Endothelial cell of umbilical vein (primary cell): Measurements from ENCODE around the gene LGMN. TPM values are rescaled to one million over a fixed set of nuclear protein-coding genes. Genes with fewer than 3 reads are reported as not detected.

Experiments used
- BruUV-seq: library from RNA; stranded (reverse); fragments of 400-500 nt; replicated peaks from 2 replicates; lab custom pipeline; 2021; lab: Mats Ljungman, UMichigan
- CTCF ChIA-PET: fragments of 300-600, 350-600 bp; sonication (Branson Sonifier 250); formaldehyde crosslinking; loops from one replicate; lab custom pipeline; 2021; ENCODE audit warnings: antibody characterized with exemption, inconsistent platforms; lab: Charles Lee
- POLR2A ChIA-PET: fragments of 300-600, 350-600 bp; sonication (Branson Sonifier 250); formaldehyde crosslinking; loops from one replicate; lab custom pipeline; 2021; ENCODE audit warnings: antibody characterized with exemption, inconsistent platforms; lab: Charles Lee
- DNase-seq: peaks from one replicate; pipeline ENCODE4 v3.0.0-alpha.2; 2011; ENCODE audit warnings: low read depth, low spot score
- FAIRE-seq: peaks from 2 replicates; lab custom pipeline; 2011; peaks lifted over from hg19 to GRCh38; lab: Jason Lieb, UNC
- H2AFZ ChIP-seq: 2 replicates; pipeline ENCODE4 v1.6.0; 2012; ENCODE audit warnings: low read depth, low read length, control low read depth, inconsistent platforms
- H3K27ac ChIP-seq: 2 replicates; pipeline ENCODE4 v1.5.1; 2011; ENCODE audit warnings: low read depth, mild to moderate bottlenecking, control low read depth, low read length, moderate library complexity; ENCODE audit not compliant: insufficient read depth
- H3K27me3 ChIP-seq, 2 experiments: 2 replicates each; pipeline versions ENCODE4 v1.6.0 to v1.6.1; 2011; ENCODE audit warnings: low read length in 2 of 2, mixed read lengths in 1 of 2; ENCODE audit not compliant: control insufficient read depth in 2 of 2, insufficient read depth in 2 of 2
- H3K36me3 ChIP-seq, 2 experiments: 2 replicates in 1 of 2; 3 replicates in 1 of 2; pipeline ENCODE4 v1.5.1; 2011; ENCODE audit warnings: low read length in 2 of 2, mild to moderate bottlenecking in 1 of 2, moderate library complexity in 1 of 2; ENCODE audit not compliant: control insufficient read depth in 2 of 2, insufficient read depth in 2 of 2; ENCODE audit errors: extremely low read depth in 1 of 2
- H3K4me1 ChIP-seq: 3 replicates; pipeline ENCODE4 v1.5.1; 2011; ENCODE audit warnings: mild to moderate bottlenecking, low read length; ENCODE audit not compliant: control insufficient read depth, insufficient read depth; ENCODE audit errors: extremely low read depth
- H3K4me2 ChIP-seq: 2 replicates; pipeline ENCODE4 v1.6.1; 2011; ENCODE audit warnings: low read length, control low read depth, mixed read lengths; ENCODE audit not compliant: insufficient read depth
- H3K4me3 ChIP-seq, 3 experiments: fragments of 200-600 bp in 1 of 3; sonication (generic), shearing (Covaris generic) in 1 of 3; replicated peaks in 1 of 3; 2 replicates each; pipeline ENCODE4 v1.5.1; 2011 to 2016; ENCODE audit warnings: control low read depth in 3 of 3, low read length in 3 of 3, mild to moderate bottlenecking in 2 of 3, inconsistent platforms in 1 of 3, low read depth in 1 of 3, moderate library complexity in 1 of 3; ENCODE audit not compliant: insufficient read depth in 1 of 3
- H3K79me2 ChIP-seq: 2 replicates; pipeline ENCODE4 v1.6.0; 2012; ENCODE audit warnings: low read length, inconsistent platforms; ENCODE audit not compliant: control insufficient read depth, insufficient read depth
- H3K9ac ChIP-seq: replicated peaks from 2 replicates; pipeline ENCODE3; 2011; ENCODE audit warnings: low read length, control low read depth; ENCODE audit not compliant: insufficient read depth; ENCODE audit errors: extremely low read depth
- H3K9me1 ChIP-seq: replicated peaks from 3 replicates; pipeline ENCODE4 v1.6.0; 2011; ENCODE audit warnings: mild to moderate bottlenecking, low read length; ENCODE audit not compliant: control insufficient read depth, insufficient read depth; ENCODE audit errors: extremely low read depth
- H3K9me3 ChIP-seq: replicated peaks from 2 replicates; pipeline ENCODE4 v1.5.1; 2012; ENCODE audit warnings: low read length, inconsistent platforms; ENCODE audit not compliant: control insufficient read depth, insufficient read depth
- H4K20me1 ChIP-seq: replicated peaks from 2 replicates; pipeline ENCODE3; 2011; ENCODE audit warnings: mild to moderate bottlenecking, low read length; ENCODE audit not compliant: control insufficient read depth, insufficient read depth; ENCODE audit errors: extremely low read depth
- CTCF ChIP-seq, 2 donors: IDR thresholded peaks; 1 replicate in 1 of 2; 2 replicates in 1 of 2; pipeline ENCODE4 v1.5.1; 2011; ENCODE audit warnings: low read length in 2 of 2, mild to moderate bottlenecking in 2 of 2, moderate library complexity in 2 of 2, control low read depth in 1 of 2, inconsistent platforms in 1 of 2, low read depth in 1 of 2; ENCODE audit not compliant: insufficient read depth in 1 of 2; ENCODE audit errors: extremely low read depth in 1 of 2
- EZH2 ChIP-seq: IDR thresholded peaks from 2 replicates; pipeline ENCODE4 v1.6.1; 2012; ENCODE audit warnings: borderline replicate concordance, low read depth, mild to moderate bottlenecking, moderate library complexity, low read length, inconsistent platforms; ENCODE audit not compliant: severe bottlenecking
- FOS ChIP-seq: IDR thresholded peaks from 2 replicates; pipeline ENCODE4 v1.6.1; 2011; ENCODE audit warnings: mild to moderate bottlenecking, low read length, moderate library complexity, borderline replicate concordance; ENCODE audit not compliant: insufficient read depth
- GATA2 ChIP-seq: IDR thresholded peaks from 2 replicates; pipeline ENCODE4 v1.7.0; 2011; ENCODE audit warnings: low read depth, mild to moderate bottlenecking, moderate library complexity, mixed read lengths, low read length; ENCODE audit not compliant: insufficient read length, insufficient read depth
- JUN ChIP-seq: IDR thresholded peaks from 2 replicates; pipeline ENCODE4 v1.6.1; 2011; ENCODE audit warnings: borderline replicate concordance, low read depth; ENCODE audit not compliant: insufficient read length, insufficient read depth
- MAX ChIP-seq: IDR thresholded peaks from 2 replicates; pipeline ENCODE4 v1.6.1; 2011; ENCODE audit not compliant: insufficient read depth, insufficient read length
- MYC ChIP-seq: IDR thresholded peaks from one replicate; pipeline ENCODE4 v1.6.1; 2011; ENCODE audit warnings: mild to moderate bottlenecking, low read depth, low read length
- POLR2A ChIP-seq: IDR thresholded peaks from 2 replicates; pipeline ENCODE4 v1.6.1; 2012; ENCODE audit warnings: low read depth, mild to moderate bottlenecking, control low read depth, low read length
- POLR2AphosphoS5 ChIP-seq: IDR thresholded peaks from 2 replicates; pipeline ENCODE4 v1.6.1; 2012; ENCODE audit warnings: low read depth, mild to moderate bottlenecking, control low read depth, low read length, moderate library complexity; ENCODE audit not compliant: insufficient read depth
- dilution Hi-C: fragments of 300-500 bp; cut with MboI; formaldehyde crosslinking; loops from one replicate; pipeline ENCODE4 v1.15.0; 2019; ENCODE audit warnings: low sequenced_read_pairs; ENCODE audit not compliant: extremely low pct_ligation_motif_present
- intact Hi-C: fragments of 100-400 bp; cut with micrococcal nuclease; formaldehyde crosslinking; loops from one replicate; pipeline ENCODE4 v1.10.0; 2022
- polyA plus RNA-seq, 4 experiments: library from polyadenylated mRNA; depleted of rRNA in 3 of 4; stranded (reverse) in 3 of 4; unstranded in 1 of 4; fragments of >200 nt; gene quantifications; 2 replicates each; pipeline versions ENCODE4 v1.2.1 to v1.2.3, GENCODE V29; 2011 to 2012; ENCODE audit warnings: missing spikeins in 1 of 4
- total RNA-seq: library from RNA; stranded (reverse); gene quantifications from 2 replicates; pipeline ENCODE4 v1.2.3, GENCODE V29; 2021

Gene LGMN
- total and polyA plus RNA-seq, 2 donors (not counting 3 experiments of a cell fraction or from before 2014, with no cell fraction given) = 56.7 to 99.2 TPM

GRCh38 chr14:92755495-92755894 lies 7.1 kb upstream of the LGMN start:
- Histone ChIP-seq H4K20me1 (no peaks in the 10 kb centered on the region), H3K4me1 (no peaks in the 10 kb centered on the region), H3K27me3 (peaks cover 0 to 2% of the 10 kb centered on the region in 2 experiments), H3K27ac (no peak overlapping the region), H3K79me2 (no peaks in the 10 kb centered on the region), H3K9ac (no peak overlapping the region), H3K9me1 (no peaks in the 10 kb centered on the region), H2AFZ (no peak overlapping the region), H3K36me3 (no peaks in the 10 kb centered on the region), H3K4me2 (no peak overlapping the region), H3K9me3 (no peaks in the 10 kb centered on the region), H3K4me3 (no peak overlapping the region)
- dilution Hi-C loops = no loop called here
- DNase-seq (no peak), FAIRE-seq (no peak)
- BruUV-seq = no TSS peak
- CTCF ChIA-PET = no interaction called here
- intact Hi-C loops = no loop called here
- TF ChIP-seq MYC (no peak), POLR2A (no peak), JUN (no peak), CTCF (IDR thresholded peaks at IDR 0.05; ENCODE audit: extremely low read depth in 1 of 2, insufficient read depth in 1 of 2, low read depth in 1 of 2, low read length in 2 of 2) (no peak), GATA2 (no peak), POLR2AphosphoS5 (no peak), MAX (no peak), EZH2 (no peak), FOS (no peak)
- POLR2A ChIA-PET = no interaction called here
